H1 (cell line): ENCODE results near the gene PSME2. TPM values are rescaled to one million over a fixed set of nuclear protein-coding genes. Genes with fewer than 3 reads are reported as not detected.

Experiments used
- ATF2 ChIP-seq: IDR thresholded peaks from 2 replicates; pipeline ENCODE4 v1.6.1; 2012; ENCODE audit warnings: low read length, inconsistent platforms
- CHD7 ChIP-seq: fragments of 300-600 bp; sonication (generic); IDR thresholded peaks from 2 replicates; pipeline ENCODE4 v1.7.1; 2012; ENCODE audit warnings: low read length, moderate library complexity, mild to moderate bottlenecking, inconsistent platforms; ENCODE audit not compliant: insufficient replicate concordance
- EZH2 ChIP-seq: fragments of 200-600 bp; sonication (generic); IDR thresholded peaks from 2 replicates; pipeline ENCODE4 v1.7.1; 2012; ENCODE audit warnings: low read depth, mild to moderate bottlenecking, moderate library complexity, low read length, inconsistent platforms; ENCODE audit not compliant: severe bottlenecking
- GABPA ChIP-seq: IDR thresholded peaks from 2 replicates; pipeline ENCODE4 v1.6.1; 2011; ENCODE audit warnings: mild to moderate bottlenecking, low read length, moderate library complexity, borderline replicate concordance; ENCODE audit not compliant: insufficient read depth
- JUND ChIP-seq: IDR thresholded peaks from 2 replicates; pipeline ENCODE4 v1.6.1; 2011; ENCODE audit warnings: mild to moderate bottlenecking, improper control_type of control experiment, low read length
- PHF8 ChIP-seq: fragments of 200-600 bp; sonication (generic); conservative IDR thresholded peaks from 2 replicates; pipeline ENCODE4 v1.7.1; 2012; ENCODE audit warnings: low read depth, mild to moderate bottlenecking, inconsistent platforms, low read length, moderate library complexity
- RBBP5 ChIP-seq: IDR thresholded peaks from 2 replicates; pipeline ENCODE4 v1.7.1; 2012; ENCODE audit warnings: low read depth, mild to moderate bottlenecking, inconsistent platforms, low read length, moderate library complexity, borderline replicate concordance
- SP1 ChIP-seq: IDR thresholded peaks from 2 replicates; pipeline ENCODE4 v1.6.1; 2011; ENCODE audit warnings: low read depth, low read length
- TAF7 ChIP-seq: optimal IDR thresholded peaks from 2 replicates; pipeline ENCODE3; 2011; ENCODE audit warnings: low read depth, mild to moderate bottlenecking, inconsistent platforms, low read length, moderate library complexity, borderline replicate concordance
- polyA plus RNA-seq, 7 experiments: library from polyadenylated mRNA; depleted of rRNA in 3 of 7; stranded (reverse) in 5 of 7; unstranded in 2 of 7; fragments of >200 nt in 5 of 7; fragments of 200-250 nt in 2 of 7; gene quantifications; 1 replicate in 5 of 7; 2 replicates in 1 of 7; 4 replicates in 1 of 7; pipeline versions ENCODE4 v1.2.1 to v1.2.3, GENCODE V29; 2011 to 2013; ENCODE audit warnings: missing spikeins in 2 of 7, mixed read lengths in 2 of 7
- total RNA-seq: library from RNA; stranded (reverse); fragmentation: NEBNext Ultra II Directional; extraction: Animal tissue kit (Norgen Biotek cat#: 25700); gene quantifications from 2 replicates; pipeline ENCODE4 v1.2.1, GENCODE V29; 2021

PSME2 gene
- total and polyA plus RNA-seq, 2 of the 8 experiments (the other 6 are each of a cell fraction or from before 2014, with no cell fraction given): 71.8 to 111 TPM

- TF ChIP-seq CHD7 (no peak), RBBP5 (no peak), TAF7 (no peak), EZH2 (no peak), JUND (no peak), ATF2 (no peak), GABPA (no peak), SP1 (no peak), PHF8 (no peak)
Observed at GRCh38 chr14:24185026-24185425, 38.6 kb upstream of the PSME2 start (continued).
